GM18951 (cell line): Measurements from ENCODE around the gene ANKRD10.

Source experiments
- POLR2A ChIP-seq: IDR thresholded peaks from 4 replicates; pipeline ENCODE4 v1.6.1; 2011; ENCODE audit warnings: mild to moderate bottlenecking; ENCODE audit not compliant: insufficient read length, insufficient read depth; ENCODE audit errors: extremely low read depth
- in situ Hi-C: fragments of 300-500 bp; cut with MboI; formaldehyde crosslinking; loops from one replicate; pipeline ENCODE4 v1.12.0; 2022; ENCODE audit warnings: low sequenced_read_pairs, mixed read lengths, inconsistent platforms; ENCODE audit not compliant: unreplicated experiment

The ANKRD10 gene

DNA sequence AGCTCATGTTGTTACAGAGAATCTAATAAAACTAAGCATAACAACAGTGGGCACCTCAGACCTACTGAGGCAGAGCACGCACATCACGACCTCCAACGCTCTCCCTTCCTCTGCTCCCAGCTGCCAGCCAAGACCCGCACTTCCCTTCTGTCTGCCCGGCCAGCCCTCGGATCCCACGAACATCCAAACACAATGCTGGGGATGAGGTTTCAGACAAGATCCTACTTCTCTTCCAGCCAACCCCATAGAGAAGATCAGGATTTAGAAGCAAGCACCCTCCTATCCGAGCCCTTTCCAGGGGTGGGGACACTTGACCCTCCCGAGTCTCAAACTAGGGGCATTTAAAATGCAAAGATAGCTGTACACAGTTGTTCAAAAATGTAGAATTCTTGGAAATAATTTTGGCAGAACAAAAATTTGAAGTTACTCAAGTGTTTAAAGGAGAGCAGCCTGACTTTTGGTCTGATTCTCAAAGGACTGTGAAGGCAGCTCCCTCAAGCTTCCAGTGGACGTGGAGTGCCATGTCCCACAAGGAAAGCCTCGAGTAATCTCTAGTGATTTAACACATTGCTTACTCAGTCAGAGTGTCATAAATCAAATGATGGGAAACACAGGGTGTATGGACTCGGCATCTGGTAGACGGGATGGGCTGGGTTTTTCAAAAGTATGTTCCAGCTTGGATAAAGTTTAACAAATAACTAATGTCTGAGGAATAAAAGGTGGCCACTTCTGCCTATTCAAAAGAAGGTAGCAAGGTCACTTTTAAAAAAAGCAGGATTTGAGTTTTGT is 32.8 kb downstream of the ANKRD10 start:
- no peak for TF ChIP-seq POLR2A
- in situ Hi-C loops = no loop called here

- TF ChIP-seq POLR2A = no peak
- in situ Hi-C loops = no loop called here
These were observed 34.2 kb downstream of the ANKRD10 start for GRCh38 chr13:110880627-110881026.

GRCh38 chr13:110879482-110879881 is 35.4 kb downstream of the ANKRD10 start:
- no peak for TF ChIP-seq POLR2A
- in situ Hi-C loops = no loop called here

DNA sequence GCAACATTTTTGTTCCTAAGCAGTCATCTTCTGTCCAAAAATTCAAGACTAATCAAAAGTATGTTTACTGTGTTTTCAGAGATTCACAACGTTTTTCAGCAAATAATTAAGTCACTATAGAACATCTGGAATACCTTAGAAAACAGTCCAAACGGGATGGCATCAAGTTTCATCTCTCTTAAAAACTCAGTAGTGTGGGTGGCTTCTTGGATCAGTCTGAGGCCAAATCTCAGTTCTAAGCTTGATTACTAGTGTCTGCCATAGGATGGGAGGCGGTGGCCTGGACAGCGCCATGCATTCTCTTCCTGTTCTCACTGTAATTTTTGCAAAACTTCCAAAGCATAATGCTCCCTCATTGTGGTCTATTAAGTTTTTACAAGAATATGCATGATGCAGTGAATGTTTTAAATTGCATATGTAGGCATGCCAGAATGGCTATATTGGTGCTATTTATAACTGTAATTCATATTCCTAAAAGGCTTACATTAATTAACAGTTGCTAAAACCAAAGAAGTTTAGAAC is 37.1 kb downstream of the ANKRD10 start:
- in situ Hi-C loops = no loop called here
- TF ChIP-seq POLR2A = no peak

GRCh38 chr13:110876609-110877008 is 38.3 kb downstream of the ANKRD10 start:
- in situ Hi-C loops = no loop called here

DNA sequence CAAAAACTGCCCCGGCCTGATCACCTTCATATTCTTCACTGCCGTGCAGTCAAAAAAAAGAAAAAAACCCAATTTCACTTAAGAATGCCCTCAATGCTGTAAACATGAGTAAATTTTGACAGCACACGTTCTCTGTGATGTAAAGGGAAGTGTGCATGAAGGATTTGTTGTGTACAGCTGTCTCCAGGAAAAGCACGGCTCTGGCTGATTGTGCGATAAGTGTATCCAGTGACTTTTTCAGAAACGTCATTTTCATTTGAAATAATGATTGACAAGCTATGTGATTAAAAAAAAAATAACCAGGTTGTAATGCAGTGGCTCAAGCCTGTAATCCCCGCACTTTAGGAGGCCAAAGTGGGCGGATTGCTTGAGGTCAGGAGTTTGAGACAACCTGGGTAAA is 39.6 kb downstream of the ANKRD10 start:
- in situ Hi-C loops = no loop called here
- TF ChIP-seq POLR2A = no peak

More at GRCh38 chr13:110876609-110877008, 38.3 kb downstream of the ANKRD10 start:
- TF ChIP-seq POLR2A = no peak

GRCh38 chr13:110874508-110874960 is 40.3 kb downstream of the ANKRD10 start:
- in situ Hi-C loops = no loop called here
- TF ChIP-seq POLR2A = no peak

- no peak for TF ChIP-seq POLR2A
- in situ Hi-C loops = no loop called here
These were observed 41.0 kb downstream of the ANKRD10 start for GRCh38 chr13:110873639-110874507.

- in situ Hi-C loops = no loop called here
These were observed 41.9 kb downstream of the ANKRD10 start for GRCh38 chr13:110872768-110873638.

GRCh38 chr13:110872034-110872767 is 42.7 kb downstream of the ANKRD10 start:
- in situ Hi-C loops = no loop called here
- TF ChIP-seq POLR2A = no peak

More at GRCh38 chr13:110872768-110873638, 41.9 kb downstream of the ANKRD10 start:
- no peak for TF ChIP-seq POLR2A

DNA sequence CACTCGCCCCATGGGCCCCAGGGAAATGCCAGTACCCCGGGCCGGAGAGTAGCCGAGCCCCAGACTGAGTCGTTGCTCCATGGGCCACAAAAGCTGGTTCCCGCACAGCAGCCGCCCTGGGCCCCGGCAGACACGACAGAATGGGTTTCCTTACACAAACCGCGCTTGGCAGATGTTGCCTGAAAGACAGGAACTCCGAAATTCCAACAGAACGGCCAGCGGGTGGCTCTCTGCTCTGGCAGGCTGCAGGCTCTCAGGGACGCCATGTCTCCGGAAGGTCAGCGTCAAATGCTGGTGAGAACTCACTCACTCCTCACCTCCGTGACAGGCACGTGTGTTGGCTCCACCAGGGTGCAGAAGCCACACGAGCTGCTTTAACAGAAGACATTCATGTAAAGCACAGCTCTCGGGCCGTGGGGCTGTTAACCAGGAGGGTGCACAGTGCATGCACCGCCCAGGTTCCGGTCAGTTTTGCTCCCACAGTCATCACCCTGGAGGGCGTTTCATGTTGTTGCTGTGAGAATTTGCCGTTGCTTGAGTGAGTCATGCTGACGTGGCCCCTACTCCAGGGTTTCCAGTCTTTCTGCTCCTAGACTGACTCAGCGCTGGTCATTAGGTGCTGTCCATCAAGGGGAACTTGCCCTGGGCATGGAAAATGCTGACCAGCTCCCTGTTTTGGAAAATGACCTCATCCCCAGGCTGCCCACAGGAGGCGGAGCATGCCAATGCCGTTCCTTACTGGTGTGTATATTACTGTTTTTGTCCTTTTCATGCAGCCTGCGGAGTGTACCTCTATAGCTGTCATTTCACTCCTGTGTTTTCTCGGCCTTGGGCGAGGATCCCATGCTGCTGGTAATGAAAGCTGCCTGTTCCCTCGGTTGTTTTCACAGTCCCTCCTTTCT is 44.8 kb downstream of the ANKRD10 start:
- in situ Hi-C loops = no loop called here
- TF ChIP-seq POLR2A = no peak

- TF ChIP-seq POLR2A = no peak
- in situ Hi-C loops = no loop called here
These were observed 45.6 kb downstream of the ANKRD10 start for GRCh38 chr13:110869231-110869804.
